Endodermal cell (in vitro differentiated cells): Measurements from ENCODE around the gene SLC25A45. TPM values are rescaled to one million over a fixed set of nuclear protein-coding genes. Genes with fewer than 3 reads are reported as not detected.

Source experiments
- DNase-seq: peaks from one replicate; pipeline ENCODE4 v3.0.0-alpha.2; 2017
- H3K27ac ChIP-seq: 2 replicates; pipeline ENCODE4 v1.5.1; 2013; ENCODE audit warnings: mild to moderate bottlenecking, low read depth, low read length, moderate library complexity
- H3K27me3 ChIP-seq: 2 replicates; pipeline ENCODE4 v1.6.1; 2013; ENCODE audit warnings: mild to moderate bottlenecking, low read length, moderate library complexity; ENCODE audit not compliant: insufficient read depth, control insufficient read depth, poor library complexity, severe bottlenecking
- H3K36me3 ChIP-seq: 2 replicates; pipeline ENCODE4 v1.7.0; 2013; ENCODE audit warnings: mild to moderate bottlenecking, low read length, moderate library complexity; ENCODE audit not compliant: control insufficient read depth, insufficient read depth
- H3K4me1 ChIP-seq: one replicate; pipeline ENCODE4 v1.7.0; 2013; ENCODE audit warnings: low read length; ENCODE audit not compliant: control insufficient read depth, insufficient read depth
- H3K4me3 ChIP-seq: 2 replicates; pipeline ENCODE4 v1.5.1; 2013; ENCODE audit warnings: mild to moderate bottlenecking, low read length, moderate library complexity
- H3K9ac ChIP-seq: 2 replicates; pipeline ENCODE4 v1.6.1; 2013; ENCODE audit warnings: mild to moderate bottlenecking, low read length, moderate library complexity; ENCODE audit not compliant: poor library complexity, severe bottlenecking; ENCODE audit errors: extremely low read depth
- H3K9me3 ChIP-seq: 2 replicates; pipeline ENCODE4 v1.6.1; 2013; ENCODE audit warnings: mild to moderate bottlenecking, low read length, moderate library complexity; ENCODE audit not compliant: control insufficient read depth
- H3K27ac Mint-ChIP-seq: 2 replicates; pipeline ENCODE4 v1.8.0; 2020; ENCODE audit warnings: mixed read lengths
- H3K27me3 Mint-ChIP-seq: 2 replicates; pipeline ENCODE4 v1.8.0; 2021; ENCODE audit warnings: mild to moderate bottlenecking, mixed read lengths; ENCODE audit not compliant: insufficient read depth
- H3K36me3 Mint-ChIP-seq: 2 replicates; pipeline ENCODE4 v1.8.0; 2020; ENCODE audit warnings: low read depth, mixed read lengths
- H3K4me1 Mint-ChIP-seq: 2 replicates; pipeline ENCODE4 v1.8.0; 2020; ENCODE audit warnings: mixed read lengths
- H3K4me3 Mint-ChIP-seq: 2 replicates; pipeline ENCODE4 v1.8.0; 2020; ENCODE audit warnings: mild to moderate bottlenecking, moderate library complexity, mixed read lengths
- H3K9me3 Mint-ChIP-seq: 2 replicates; pipeline ENCODE4 v1.8.0; 2020; ENCODE audit warnings: mild to moderate bottlenecking, mixed read lengths
- CTCF ChIP-seq: fragments of 200-600 bp; sonication (generic); conservative IDR thresholded peaks from 2 replicates; pipeline ENCODE4 v1.5.0; 2021; ENCODE audit warnings: antibody characterized with exemption, mild to moderate bottlenecking
- WGBS, 2 experiments: methylation state at CpG; one replicate each; pipeline versions ENCODE4 v1.1.5 to v1.1.7; 2013; ENCODE audit warnings: missing lambda C conversion rate in 2 of 2, mixed read lengths in 1 of 2; ENCODE audit not compliant: insufficient coverage in 1 of 2, insufficient read length in 1 of 2; 5-methylcytosine and 5-hydroxymethylcytosine counted together
- total RNA-seq, 2 donors: library from RNA; stranded (reverse); fragmentation: NEBNext Ultra II Directional in 1 of 2; extraction: Animal tissue kit (Norgen Biotek cat#: 25700) in 1 of 2; gene quantifications; 2 replicates in 1 of 2; 3 replicates in 1 of 2; pipeline ENCODE4 v1.2.1, GENCODE V29; 2021

Gene SLC25A45
- total RNA-seq, 2 donors from 2014 or later: 3.0 to 6.3 TPM

- H3K4me3 ChIP-seq: peak overlapping the region; percentile 68
- H3K9ac ChIP-seq: peak overlapping the region; percentile 92
- no peaks in the 10 kb centered on the region for H3K27me3 Mint-ChIP-seq
- H3K36me3 ChIP-seq: no peaks in the 10 kb centered on the region
- DNase-seq: no peak
- WGBS, 2 experiments: 63 to 74% methylated on average over 5 to 7 of the region's 7 CpGs
- peaks cover 73% of the 10 kb centered on the region for H3K4me1 Mint-ChIP-seq
- H3K9me3 Mint-ChIP-seq: no peaks in the 10 kb centered on the region
- peak overlapping the region; percentile 99 for H3K27ac Mint-ChIP-seq
- H3K36me3 Mint-ChIP-seq: no peaks in the 10 kb centered on the region
- H3K4me3 Mint-ChIP-seq: peak overlapping the region; percentile 44
- H3K9me3 ChIP-seq: no peaks in the 10 kb centered on the region
- peaks cover 23% of the 10 kb centered on the region for H3K4me1 ChIP-seq
- no peaks in the 10 kb centered on the region for H3K27me3 ChIP-seq
- H3K27ac ChIP-seq: peak overlapping the region; percentile 97
- no peak for TF ChIP-seq CTCF
Observed at GRCh38 chr11:65419460-65419771, 37.0 kb upstream of the SLC25A45 start.

GRCh38 chr11:65418681-65419459, 36.4 kb upstream of the SLC25A45 start:
- 16 to 23% methylated on average over 9 to 15 of the region's 15 CpGs for WGBS, 2 experiments
- Histone ChIP-seq H3K27me3 (no peaks in the 10 kb centered on the region), H3K9me3 (no peaks in the 10 kb centered on the region), H3K4me1 (peaks cover 23% of the 10 kb centered on the region), H3K27ac (peak overlapping the region; percentile 97), H3K4me3 (peak overlapping the region; percentile 68), H3K36me3 (no peaks in the 10 kb centered on the region), H3K9ac (peak overlapping the region; percentile 92)
- peak; percentile 98 for DNase-seq
- Mint-ChIP-seq H3K36me3 (no peaks in the 10 kb centered on the region), H3K4me3 (peak overlapping the region; percentile 44), H3K4me1 (peaks cover 69% of the 10 kb centered on the region), H3K9me3 (no peaks in the 10 kb centered on the region), H3K27ac (peak overlapping the region; percentile 99), H3K27me3 (no peaks in the 10 kb centered on the region)
- TF ChIP-seq CTCF: no peak

- Mint-ChIP-seq H3K4me3 (peak overlapping the region; percentile 44), H3K9me3 (no peaks in the 10 kb centered on the region), H3K4me1 (peaks cover 63% of the 10 kb centered on the region), H3K36me3 (no peaks in the 10 kb centered on the region), H3K27ac (peak overlapping the region; percentile 99), H3K27me3 (no peaks in the 10 kb centered on the region)
- Histone ChIP-seq H3K4me3 (peak overlapping the region; percentile 68), H3K9me3 (no peaks in the 10 kb centered on the region), H3K36me3 (no peaks in the 10 kb centered on the region), H3K27me3 (no peaks in the 10 kb centered on the region), H3K4me1 (peaks cover 23% of the 10 kb centered on the region), H3K9ac (peak overlapping the region; percentile 92), H3K27ac (peak overlapping the region; percentile 97)
- WGBS, 2 experiments: 40 to 52% methylated on average over 2 of the region's 4 CpGs
- TF ChIP-seq CTCF: no peak
- DNase-seq: no peak
Observed at GRCh38 chr11:65418431-65418680, 35.9 kb upstream of the SLC25A45 start.
